ENCODE results near the gene KLHL35.

The KLHL35 gene

GRCh38 chr11:75442161-75442885 lies 9.3 kb upstream of the KLHL35 start:
- DNase-seq (ENCODE audit: low spot score): no peak

GRCh38 chr11:75441804-75442132 lies 8.8 kb upstream of the KLHL35 start:
- DNase-seq (ENCODE audit: low spot score): no peak

- DNase-seq (ENCODE audit: low spot score): no peak
Measured at GRCh38 chr11:75440960-75441803, 8.2 kb upstream of the KLHL35 start.

- no peak for DNase-seq (ENCODE audit: low spot score)
Measured at GRCh38 chr11:75439495-75440120, 6.6 kb upstream of the KLHL35 start.

GRCh38 chr11:75439026-75439425 lies 6.0 kb upstream of the KLHL35 start:
- no peak for DNase-seq (ENCODE audit: low spot score)

- no peak for DNase-seq (ENCODE audit: low spot score)
Measured at GRCh38 chr11:75437966-75438659, 5.1 kb upstream of the KLHL35 start.

GRCh38 chr11:75436806-75437205 lies 3.8 kb upstream of the KLHL35 start:
- no peak for DNase-seq (ENCODE audit: low spot score)

GRCh38 chr11:75435571-75435925 lies 2.5 kb upstream of the KLHL35 start:
- DNase-seq (ENCODE audit: low spot score): no peak

GRCh38 chr11:75434886-75435570 lies 2.0 kb upstream of the KLHL35 start:
- no peak for DNase-seq (ENCODE audit: low spot score)

GRCh38 chr11:75434051-75434450 lies 1.0 kb upstream of the KLHL35 start:
- no peak for DNase-seq (ENCODE audit: low spot score)

GRCh38 chr11:75433443-75433842 lies 440 bp upstream of the KLHL35 start:
- DNase-seq (ENCODE audit: low spot score): no peak

GRCh38 chr11:75431533-75432525 lies 1.2 kb downstream of the KLHL35 start:
- no peak for DNase-seq (ENCODE audit: low spot score)

- DNase-seq (ENCODE audit: low spot score): no peak
Measured at GRCh38 chr11:75430714-75431532, 2.1 kb downstream of the KLHL35 start.

- DNase-seq (ENCODE audit: low spot score): peak; percentile 63
Measured at GRCh38 chr11:75429902-75430713, 2.9 kb downstream of the KLHL35 start.

GRCh38 chr11:75429641-75429901 lies 3.4 kb downstream of the KLHL35 start:
- DNase-seq (ENCODE audit: low spot score): no peak

GRCh38 chr11:75428989-75429640 lies 3.9 kb downstream of the KLHL35 start:
- no peak for DNase-seq (ENCODE audit: low spot score)

GRCh38 chr11:75428281-75428724 lies 4.7 kb downstream of the KLHL35 start:
- peak; percentile 72 for DNase-seq (ENCODE audit: low spot score)

GRCh38 chr11:75427181-75427580 lies 5.8 kb downstream of the KLHL35 start:
- no peak for DNase-seq (ENCODE audit: low spot score)
